Measurements from ENCODE around the gene ADGRE1. TPM values are rescaled to one million over a fixed set of nuclear protein-coding genes. Genes with fewer than 3 reads are reported as not detected.

ADGRE1 gene
- total RNA-seq, 2 experiments from 2014 or later: 1.2 to 1.5 TPM

DNA sequence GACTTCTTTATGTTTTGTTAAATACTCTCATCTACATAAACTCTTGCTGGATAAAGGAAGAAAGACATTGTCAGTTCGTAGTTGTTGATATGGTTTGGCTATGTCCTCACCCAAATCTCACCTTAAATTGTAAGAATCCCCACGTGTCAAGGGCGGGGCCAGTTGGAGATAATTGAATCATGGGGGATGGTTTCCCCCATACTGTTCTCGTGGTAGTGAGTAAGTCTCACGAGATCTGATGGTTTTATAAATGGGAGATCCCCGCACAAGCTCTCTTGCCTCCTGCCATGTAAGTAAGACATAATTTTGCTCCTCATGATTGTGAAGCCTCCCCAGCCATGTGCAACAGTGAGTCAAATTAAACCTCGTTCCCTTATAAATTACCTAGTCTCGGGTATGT is 3.6 kb downstream of the ADGRE1 start:
- H3K36me3 Mint-ChIP-seq (ENCODE audit: low read depth): peaks cover 66% of the 10 kb centered on the region
- ChIA-PET POLR2A (interaction anchor here (0.6 kb wide), 1 partner anchor 170 kb away, joined by 5 read pairs; no protein-coding TSS in a partner anchor), CTCF (interaction anchor here (1.2 to 1.7 kb wide), 3 partner anchors 27 to 152 kb away, joined by 3 to 5 read pairs (median 4); no protein-coding TSS in a partner anchor)
- H3K27ac Mint-ChIP-seq: peak overlapping the region; percentile 95
- no peaks in the 10 kb centered on the region for H3K27me3 Mint-ChIP-seq
- peak overlapping the region; percentile 50 for H3K4me3 Mint-ChIP-seq
- peaks cover 58% of the 10 kb centered on the region for H3K9me3 Mint-ChIP-seq
- H3K4me1 Mint-ChIP-seq: peaks cover 73% of the 10 kb centered on the region
- DNase-seq: peak; percentile 57

DNA sequence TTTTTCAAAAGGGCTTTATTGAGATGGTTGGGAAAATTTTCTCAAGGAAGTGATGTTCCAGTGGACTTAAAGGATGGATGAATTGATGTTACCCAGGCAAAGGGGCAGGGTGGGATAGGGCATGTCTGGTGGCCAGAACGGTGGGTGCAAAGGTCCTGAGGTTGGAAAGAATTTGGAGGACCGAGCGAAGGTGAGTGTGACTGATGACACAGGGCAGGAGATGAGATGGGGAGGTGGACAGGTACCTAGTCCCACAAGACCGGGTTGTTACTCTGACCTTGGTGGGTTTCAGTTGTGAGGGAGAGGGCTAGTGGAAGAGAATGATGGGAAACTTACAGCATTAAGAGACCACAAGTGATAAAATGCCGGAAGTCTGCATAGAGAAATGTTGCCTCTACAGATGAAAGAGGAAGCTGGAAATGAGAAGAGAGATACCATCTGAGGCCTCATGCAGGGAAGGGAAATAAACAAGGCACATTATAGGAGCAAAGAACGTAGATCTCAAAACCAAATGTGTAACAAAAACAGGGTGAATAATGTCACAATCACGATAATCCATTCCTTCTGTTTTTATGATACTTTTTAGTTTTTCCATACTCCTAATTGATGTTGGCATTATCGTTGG is 4.5 kb downstream of the ADGRE1 start:
- Mint-ChIP-seq H3K4me1 (peaks cover 67% of the 10 kb centered on the region), H3K9me3 (peaks cover 60% of the 10 kb centered on the region), H3K36me3 (ENCODE audit: low read depth) (peaks cover 70% of the 10 kb centered on the region), H3K27me3 (no peaks in the 10 kb centered on the region), H3K27ac (peak overlapping the region; percentile 95), H3K4me3 (peak overlapping the region; percentile 30)
- POLR2A ChIA-PET: no interaction called here
- CTCF ChIA-PET: interaction anchor here (1.7 kb wide), 1 partner anchor 28 kb away, joined by 5 read pairs; no protein-coding TSS in a partner anchor
- DNase-seq: peak; percentile 21

DNA sequence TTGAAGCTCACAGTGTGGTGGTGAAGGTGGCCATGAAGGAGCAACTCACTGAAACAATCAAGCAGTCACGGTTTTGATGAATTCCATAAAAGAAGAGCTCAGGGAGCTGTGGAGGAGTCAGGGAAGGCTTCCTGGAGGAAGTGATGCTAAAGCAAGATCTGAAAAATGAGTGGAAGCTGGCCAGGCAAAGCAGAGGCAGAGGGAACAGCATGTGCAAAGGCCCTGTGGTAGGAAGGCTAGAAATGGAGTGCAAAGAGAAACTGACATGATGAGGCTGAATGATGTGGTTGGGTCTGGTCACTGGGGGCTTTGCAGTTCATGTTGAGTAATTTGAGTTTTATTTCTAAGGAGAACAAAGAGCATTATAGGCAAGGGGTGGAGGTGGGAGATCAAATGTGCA is 6.9 kb downstream of the ADGRE1 start:
- Mint-ChIP-seq H3K27me3 (no peaks in the 10 kb centered on the region), H3K4me3 (no peak overlapping the region), H3K9me3 (peaks cover 57% of the 10 kb centered on the region), H3K4me1 (peaks cover 45% of the 10 kb centered on the region), H3K36me3 (ENCODE audit: low read depth) (peaks cover 66% of the 10 kb centered on the region), H3K27ac (peak overlapping the region; percentile 60)
- DNase-seq: no peak
- ChIA-PET CTCF (interaction anchor here (0.5 kb wide), 1 partner anchor 54 kb away, joined by 3 read pairs; no protein-coding TSS in a partner anchor), POLR2A (no interaction called here)

DNA sequence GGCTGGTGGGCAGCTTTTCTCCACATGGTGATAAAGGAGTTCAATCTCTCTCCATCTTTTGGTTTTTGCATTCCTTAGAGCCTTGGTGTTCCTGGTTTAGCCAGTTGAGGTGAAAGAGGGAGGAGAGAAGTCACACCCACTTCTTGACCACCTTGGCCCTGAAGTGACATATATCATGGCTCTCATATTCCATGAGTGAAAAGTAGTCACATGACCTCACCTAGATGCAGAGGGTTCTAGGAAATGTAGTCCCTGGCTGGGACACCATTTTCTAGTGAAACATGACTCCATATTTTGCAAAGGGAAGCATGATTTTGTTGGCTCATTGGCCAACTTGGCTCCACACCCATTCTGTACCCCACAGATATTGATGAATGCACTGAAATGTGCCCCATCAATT is 16.1 kb downstream of the ADGRE1 start:
- Mint-ChIP-seq H3K27me3 (no peaks in the 10 kb centered on the region), H3K9me3 (peaks cover 46% of the 10 kb centered on the region), H3K36me3 (ENCODE audit: low read depth) (peaks cover 20% of the 10 kb centered on the region), H3K4me3 (no peak overlapping the region), H3K4me1 (no peaks in the 10 kb centered on the region), H3K27ac (no peak overlapping the region)
- no peak for DNase-seq
- POLR2A ChIA-PET: interaction anchor here (0.7 kb wide), 1 partner anchor 68 kb away, joined by 3 read pairs; no protein-coding TSS in a partner anchor
- CTCF ChIA-PET: no interaction called here

DNA sequence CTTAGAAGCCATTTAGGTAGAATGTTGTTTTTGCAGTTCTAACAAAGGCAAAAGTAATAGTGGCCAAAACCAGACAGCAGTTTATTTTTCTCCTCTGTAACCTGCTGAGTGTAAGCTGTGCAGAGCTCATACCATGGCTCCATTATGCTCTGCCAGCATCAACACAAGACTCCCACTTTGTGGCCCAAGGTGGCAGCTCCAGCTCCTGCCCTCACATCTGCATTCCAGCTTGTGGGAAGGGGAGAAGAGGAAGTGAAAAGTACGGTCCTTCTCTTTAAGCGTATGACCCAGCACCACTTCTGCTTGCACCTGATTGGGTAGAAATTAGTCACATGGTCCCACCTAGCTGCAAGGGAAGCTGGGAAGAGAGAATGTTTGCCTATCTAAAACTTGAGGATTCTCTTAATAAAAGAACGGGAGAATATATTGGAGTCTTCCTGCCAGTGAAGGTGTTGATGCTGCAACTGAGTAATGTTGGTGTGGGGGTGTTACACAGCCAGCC is 19.2 kb downstream of the ADGRE1 start:
- Mint-ChIP-seq H3K4me1 (no peaks in the 10 kb centered on the region), H3K27me3 (no peaks in the 10 kb centered on the region), H3K27ac (no peak overlapping the region), H3K4me3 (no peak overlapping the region), H3K36me3 (ENCODE audit: low read depth) (peaks cover 10% of the 10 kb centered on the region), H3K9me3 (peaks cover 36% of the 10 kb centered on the region)
- DNase-seq: no peak
- ChIA-PET CTCF (interaction anchor here (0.5 kb wide), 1 partner anchor 99 kb away, joined by 3 read pairs; no protein-coding TSS in a partner anchor), POLR2A (no interaction called here)

DNA sequence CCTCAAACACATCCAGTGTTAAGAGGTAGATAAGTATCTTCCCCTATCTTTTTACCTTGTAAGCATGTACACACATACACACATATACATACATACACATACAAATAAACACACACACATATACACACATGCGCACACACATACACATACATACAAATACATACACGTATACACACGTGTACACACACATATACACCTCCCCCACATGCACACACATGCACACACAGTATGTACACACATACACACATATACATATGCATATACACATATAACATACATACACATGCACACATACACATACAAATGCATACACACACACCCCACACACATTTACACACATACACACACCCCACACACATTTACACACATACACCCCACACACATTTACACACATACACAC is 24.1 kb downstream of the ADGRE1 start:
- no peak overlapping the region for H3K27ac Mint-ChIP-seq
- ChIA-PET POLR2A (no interaction called here), CTCF (no interaction called here)
- H3K4me3 Mint-ChIP-seq: no peak overlapping the region
- peaks cover 40% of the 10 kb centered on the region for H3K9me3 Mint-ChIP-seq
- no peaks in the 10 kb centered on the region for H3K27me3 Mint-ChIP-seq
- no peak for DNase-seq
- peaks cover 29% of the 10 kb centered on the region for H3K36me3 Mint-ChIP-seq (ENCODE audit: low read depth)
- no peaks in the 10 kb centered on the region for H3K4me1 Mint-ChIP-seq

DNA sequence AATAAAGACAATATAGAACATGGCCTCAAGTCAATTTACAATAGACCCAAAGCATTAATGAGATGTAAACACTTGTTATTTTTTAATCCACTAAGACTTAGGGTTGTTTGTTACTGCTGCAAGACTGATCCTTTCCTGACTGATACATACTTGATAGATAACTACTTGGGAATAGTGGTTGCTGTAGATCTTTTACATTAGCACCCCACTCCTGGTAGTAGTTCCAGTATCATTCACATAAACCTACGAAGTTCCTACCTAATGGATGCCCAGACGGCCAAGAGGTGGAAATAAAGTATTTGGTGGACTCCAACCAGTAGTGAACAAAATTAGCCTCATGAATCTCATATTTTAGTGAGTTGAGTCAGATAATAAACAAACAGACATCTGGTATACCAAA is 26.9 kb downstream of the ADGRE1 start:
- Mint-ChIP-seq H3K27ac (no peak overlapping the region), H3K4me3 (no peak overlapping the region), H3K4me1 (no peaks in the 10 kb centered on the region), H3K27me3 (no peaks in the 10 kb centered on the region), H3K36me3 (ENCODE audit: low read depth) (peaks cover 27% of the 10 kb centered on the region), H3K9me3 (peaks cover 30% of the 10 kb centered on the region)
- no peak for DNase-seq
- ChIA-PET CTCF (no interaction called here), POLR2A (no interaction called here)

DNA sequence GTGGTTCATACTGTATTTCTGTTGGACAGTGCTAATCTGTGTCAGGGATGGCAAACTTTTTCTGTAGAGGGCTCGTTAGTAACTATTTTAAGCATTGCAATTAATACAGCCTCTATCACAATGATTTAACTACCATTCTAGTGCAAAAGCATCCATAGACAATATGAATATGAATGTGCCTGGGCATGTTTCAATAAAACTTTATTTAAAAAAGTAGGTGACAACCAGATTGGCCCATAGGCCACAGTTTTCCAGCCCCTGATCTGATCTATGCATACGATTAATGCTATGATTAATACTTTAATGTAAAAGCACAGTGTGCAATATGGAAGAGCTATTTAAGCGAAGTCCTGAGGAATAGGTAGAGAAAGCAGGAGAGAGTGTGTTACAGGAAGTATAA is 29.6 kb downstream of the ADGRE1 start:
- ChIA-PET CTCF (interaction anchor here (1.2 kb wide), 1 partner anchor 12 kb away, joined by 4 read pairs; no protein-coding TSS in a partner anchor), POLR2A (no interaction called here)
- Mint-ChIP-seq H3K36me3 (ENCODE audit: low read depth) (peaks cover 23% of the 10 kb centered on the region), H3K4me3 (no peak overlapping the region), H3K27ac (no peak overlapping the region), H3K27me3 (no peaks in the 10 kb centered on the region), H3K4me1 (no peaks in the 10 kb centered on the region), H3K9me3 (peaks cover 22% of the 10 kb centered on the region)
- DNase-seq: no peak

DNA sequence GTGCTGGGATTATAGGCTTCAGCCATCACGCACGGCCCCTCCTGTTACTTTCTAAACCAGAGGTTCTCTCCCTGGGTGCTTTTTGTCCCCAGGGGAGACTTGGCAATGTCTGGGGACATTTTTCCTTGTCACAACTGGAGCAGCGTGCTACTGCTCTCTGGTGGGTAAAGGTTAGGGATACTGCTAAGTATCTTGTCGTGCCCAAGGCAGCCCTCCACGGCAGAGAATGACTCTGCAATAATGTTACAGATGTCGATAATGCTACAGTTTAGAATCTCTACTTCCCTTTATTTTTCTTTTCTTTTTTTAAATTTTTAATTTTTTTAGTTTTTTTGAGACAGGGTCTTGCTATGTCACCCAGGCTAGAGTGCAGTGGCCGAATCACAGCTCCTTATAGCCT is 38.0 kb downstream of the ADGRE1 start:
- Mint-ChIP-seq H3K27me3 (no peaks in the 10 kb centered on the region), H3K4me3 (no peak overlapping the region), H3K36me3 (ENCODE audit: low read depth) (peaks cover 7% of the 10 kb centered on the region), H3K4me1 (peaks cover 14% of the 10 kb centered on the region), H3K27ac (no peak overlapping the region), H3K9me3 (peaks cover 20% of the 10 kb centered on the region)
- DNase-seq: no peak
- ChIA-PET CTCF (no interaction called here), POLR2A (no interaction called here)

DNA sequence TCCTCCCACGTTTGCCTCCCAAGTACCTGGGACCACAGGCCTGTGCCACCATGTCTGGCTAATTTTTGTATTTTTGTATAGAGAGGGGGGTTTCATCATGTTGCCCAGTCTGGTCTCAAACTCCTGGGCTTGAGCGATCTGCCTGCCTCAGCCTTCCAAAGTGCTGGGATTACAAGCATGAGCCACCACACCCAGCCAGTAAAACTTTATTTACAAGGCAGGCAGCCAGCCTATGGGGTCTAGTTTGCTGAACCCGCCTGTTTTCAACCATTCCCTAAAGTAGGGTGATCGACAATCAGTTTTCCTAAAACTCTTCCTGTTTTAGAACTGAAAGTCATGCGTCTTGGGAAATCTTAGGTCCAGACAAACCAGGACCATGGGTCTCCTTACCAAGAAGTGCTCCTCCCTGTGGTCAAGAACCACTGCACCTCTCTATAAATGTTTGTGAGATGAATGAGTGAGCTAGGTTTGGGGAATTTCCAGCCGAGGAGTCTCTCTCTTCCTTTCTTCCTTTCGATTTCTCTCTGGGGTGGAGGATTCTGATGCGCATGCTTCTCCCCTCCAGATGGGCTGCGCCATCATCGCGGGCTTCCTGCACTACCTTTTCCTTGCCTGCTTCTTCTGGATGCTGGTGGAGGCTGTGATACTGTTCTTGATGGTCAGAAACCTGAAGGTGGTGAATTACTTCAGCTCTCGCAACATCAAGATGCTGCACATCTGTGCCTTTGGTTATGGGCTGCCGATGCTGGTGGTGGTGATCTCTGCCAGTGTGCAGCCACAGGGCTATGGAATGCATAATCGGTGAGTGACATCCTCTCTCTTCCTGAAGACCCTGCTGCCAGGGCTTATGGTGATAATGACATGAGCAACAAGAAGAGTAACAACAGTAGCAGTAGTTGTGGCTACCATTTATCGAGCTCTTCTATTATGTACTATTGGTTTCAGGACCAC is 38.7 kb downstream of the ADGRE1 start:
- DNase-seq: no peak
- ChIA-PET POLR2A (interaction anchor here (0.5 kb wide), 1 partner anchor 11 kb away, joined by 3 read pairs; no protein-coding TSS in a partner anchor), CTCF (interaction anchor here (0.6 to 1.0 kb wide), 4 partner anchors 22 to 321 kb away, joined by 3 to 9 read pairs (median 3); no protein-coding TSS in a partner anchor)
- no peaks in the 10 kb centered on the region for H3K27me3 Mint-ChIP-seq
- no peak overlapping the region for H3K27ac Mint-ChIP-seq
- H3K4me1 Mint-ChIP-seq: peaks cover 14% of the 10 kb centered on the region
- H3K9me3 Mint-ChIP-seq: peaks cover 23% of the 10 kb centered on the region
- H3K36me3 Mint-ChIP-seq (ENCODE audit: low read depth): peaks cover 9% of the 10 kb centered on the region
- H3K4me3 Mint-ChIP-seq: no peak overlapping the region

DNA sequence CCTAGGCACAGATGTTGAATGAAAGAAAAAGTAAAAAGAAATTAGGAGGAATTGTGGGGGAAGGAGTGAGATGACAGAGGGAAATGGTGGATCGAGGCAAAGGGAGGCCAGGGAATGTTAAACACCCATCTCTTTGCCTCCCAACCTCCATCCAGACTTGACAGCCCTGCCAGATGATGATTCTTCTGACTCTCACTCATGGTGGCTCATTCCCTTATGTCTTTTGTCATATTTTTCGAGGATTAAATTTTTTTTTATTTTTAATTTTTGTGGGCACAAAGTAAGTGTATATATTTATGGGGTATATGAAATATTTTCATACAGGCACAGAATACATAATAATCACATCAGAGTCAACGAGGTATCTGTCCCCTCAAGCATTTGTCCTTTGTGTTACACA is 42.8 kb downstream of the ADGRE1 start:
- H3K27ac Mint-ChIP-seq: no peak overlapping the region

DNA sequence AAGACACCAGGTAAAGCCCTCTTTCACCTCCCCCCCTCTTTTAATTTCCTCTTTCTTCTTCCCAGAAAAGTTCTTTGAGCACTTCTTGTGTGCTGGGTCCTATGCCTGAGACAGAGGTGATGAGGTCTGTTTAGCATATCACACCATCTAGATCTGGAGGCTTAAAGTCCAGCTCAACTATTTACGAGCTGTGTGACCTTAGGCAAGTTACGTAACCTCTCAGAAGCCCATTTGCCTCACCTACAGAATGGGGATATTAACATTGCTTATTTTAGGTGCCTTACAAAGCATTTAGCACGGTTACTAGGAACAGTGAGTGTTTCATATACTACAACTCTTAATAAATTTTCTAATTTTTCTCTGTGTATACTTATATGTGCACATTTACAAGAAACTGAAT is 47.7 kb downstream of the ADGRE1 start:
- ChIA-PET POLR2A (no interaction called here), CTCF (no interaction called here)
- H3K27me3 Mint-ChIP-seq: no peaks in the 10 kb centered on the region
- H3K4me1 Mint-ChIP-seq: no peaks in the 10 kb centered on the region
- DNase-seq: no peak
- H3K36me3 Mint-ChIP-seq (ENCODE audit: low read depth): peaks cover 7% of the 10 kb centered on the region
- H3K27ac Mint-ChIP-seq: no peak overlapping the region
- peaks cover 10% of the 10 kb centered on the region for H3K9me3 Mint-ChIP-seq
- no peak overlapping the region for H3K4me3 Mint-ChIP-seq

More for the DNA sequence above, 42.8 kb downstream of the ADGRE1 start:
- POLR2A ChIA-PET: no interaction called here
- DNase-seq: no peak
- H3K27me3 Mint-ChIP-seq: no peaks in the 10 kb centered on the region
- CTCF ChIA-PET: no interaction called here
- peaks cover 6% of the 10 kb centered on the region for H3K36me3 Mint-ChIP-seq (ENCODE audit: low read depth)
- peaks cover 17% of the 10 kb centered on the region for H3K9me3 Mint-ChIP-seq
- no peak overlapping the region for H3K4me3 Mint-ChIP-seq
- H3K4me1 Mint-ChIP-seq: peaks cover 14% of the 10 kb centered on the region

DNA sequence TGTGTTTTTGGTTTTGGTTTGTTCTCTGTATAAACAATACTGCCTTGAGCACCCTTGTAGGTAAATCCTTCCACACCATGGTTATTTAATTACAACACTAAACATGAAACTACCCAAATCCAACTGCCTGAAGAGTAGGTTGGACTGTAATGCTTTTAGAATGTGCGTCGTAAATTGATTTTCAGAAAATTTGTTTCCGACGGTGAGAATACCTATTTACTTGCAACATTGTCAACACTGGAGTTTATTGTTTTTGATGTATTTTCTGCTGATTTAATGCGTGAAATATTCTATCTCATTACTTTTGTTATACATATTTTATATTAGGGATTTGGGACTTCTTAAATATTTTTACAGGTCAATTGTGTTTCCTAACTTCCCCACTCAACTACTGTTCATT is 48.2 kb downstream of the ADGRE1 start:
- Mint-ChIP-seq H3K27me3 (no peaks in the 10 kb centered on the region), H3K4me3 (no peak overlapping the region), H3K4me1 (no peaks in the 10 kb centered on the region), H3K36me3 (ENCODE audit: low read depth) (peaks cover 8% of the 10 kb centered on the region), H3K27ac (no peak overlapping the region), H3K9me3 (peaks cover 9% of the 10 kb centered on the region)
- DNase-seq: no peak
- POLR2A ChIA-PET: no interaction called here
- CTCF ChIA-PET: no interaction called here

All from activated CD4-positive, alpha-beta T cell treated with anti-CD3 and anti-CD28 coated beads, Interleukin-2, amount 10 ng/mL, durations not matched to agents 7 days and 5 days (primary cell).